ENCODE data around the gene C11orf71. TPM values are rescaled to one million over a fixed set of nuclear protein-coding genes. Genes with fewer than 3 reads are reported as not detected.

Gene C11orf71, protein sequence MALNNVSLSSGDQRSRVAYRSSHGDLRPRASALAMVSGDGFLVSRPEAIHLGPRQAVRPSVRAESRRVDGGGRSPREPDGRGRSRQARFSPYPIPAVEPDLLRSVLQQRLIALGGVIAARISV
- total RNA-seq (10 to 100 TPM in 2 of 7 donors, 1 to 10 TPM in 5; 6.7 to 15.3 (median 9.5) TPM), polyA plus RNA-seq (1 to 10 TPM; 6.5 to 9.8 TPM)
- long read RNA-seq, donor 1, transcript C11orf71-202 (1 exons, 1,980 nt): major isoform, 21 of 21 reads
- long read RNA-seq, donor 1, partial matches to known transcripts: 0 of 21 reads
- long read RNA-seq, donor 1, other reads (novel, unspliced or antisense): 0 of 21 reads
- long read RNA-seq, donor 2, transcript C11orf71-202 (1 exons, 1,980 nt): major isoform, 17 of 17 reads
- long read RNA-seq, donor 2, partial matches to known transcripts: 0 of 17 reads
- long read RNA-seq, donor 2, other reads (novel, unspliced or antisense): 0 of 17 reads
- long read RNA-seq, donor 3, transcript C11orf71-202 (1 exons, 1,980 nt): major isoform, 15 of 15 reads
- long read RNA-seq, donor 3, partial matches to known transcripts: 0 of 15 reads
- long read RNA-seq, donor 3, other reads (novel, unspliced or antisense): 0 of 15 reads

DNA sequence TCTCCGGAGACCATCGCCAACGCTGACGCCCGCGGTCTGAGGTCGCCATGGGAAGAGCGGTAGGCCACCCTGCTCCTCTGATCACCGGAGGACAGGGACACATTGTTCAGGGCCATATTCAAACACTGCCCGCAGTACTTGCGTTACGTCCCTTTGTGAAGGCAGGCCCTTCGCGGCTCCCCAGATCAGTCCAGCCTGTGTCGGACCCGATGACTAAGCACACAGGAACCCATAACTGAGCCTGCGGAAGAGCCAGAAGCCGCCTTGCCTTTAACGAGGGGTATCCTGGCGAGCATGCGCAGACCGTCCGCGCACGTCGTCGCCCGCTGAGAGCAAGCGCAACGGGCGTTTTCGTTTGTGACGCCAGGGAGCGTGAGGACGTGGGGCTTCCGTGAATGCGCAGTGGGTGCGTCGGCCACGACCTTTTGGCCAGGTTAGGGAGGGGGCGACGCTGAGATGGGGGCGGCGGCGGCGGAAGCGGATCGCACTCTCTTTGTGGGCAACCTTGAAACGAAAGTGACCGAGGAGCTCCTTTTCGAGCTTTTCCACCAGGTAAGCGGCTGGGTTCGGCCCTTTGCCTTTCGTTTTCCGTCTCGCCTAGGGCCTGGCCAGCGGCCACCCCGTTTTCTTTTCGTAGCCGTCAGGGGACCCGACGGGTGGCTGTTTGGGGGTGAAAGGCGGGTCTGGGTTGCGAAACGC is at the start of gene C11orf71, which contains the start of gene RBM7:
TSS of gene C11orf71 (minus strand) at position 296 of the 699 bp plus-strand sequence. CDS start at position 116, 180 bp downstream.
TSS of gene RBM7 (plus strand) at position 451 of the 699 bp plus-strand sequence. CDS start at position 457, 6 bp downstream.
- DNase-seq: peak; percentile 98 to 99 (median 99)
- WGBS, 3 donors: 0% methylated on average over 58 to 65 of the region's 65 CpGs
- no peaks in the 10 kb centered on the region for H3K9me3 ChIP-seq
- peaks cover 4% of the 10 kb centered on the region for H3K4me1 ChIP-seq (ENCODE audit: insufficient read depth)
- H3K4me3 ChIP-seq: peak within 1 kb of the TSS; percentile 80
- intact Hi-C loops (cut with DNase I): loop anchor here in 1 of 4 donors (2.0 kb wide), 1 partner anchor 38 kb away; the partner anchor contains the start of gene REXO2
- H3K36me3 ChIP-seq: no peaks in the 10 kb centered on the region
- peak within 1 kb of the TSS; percentile 95 to 100 for H3K27ac ChIP-seq
- H3K27me3 ChIP-seq: no peaks in the 10 kb centered on the region
- TF ChIP-seq POLR2A (IDR thresholded peaks at IDR 0.05): peak; percentile 96
- TF ChIP-seq, protein P1, sequence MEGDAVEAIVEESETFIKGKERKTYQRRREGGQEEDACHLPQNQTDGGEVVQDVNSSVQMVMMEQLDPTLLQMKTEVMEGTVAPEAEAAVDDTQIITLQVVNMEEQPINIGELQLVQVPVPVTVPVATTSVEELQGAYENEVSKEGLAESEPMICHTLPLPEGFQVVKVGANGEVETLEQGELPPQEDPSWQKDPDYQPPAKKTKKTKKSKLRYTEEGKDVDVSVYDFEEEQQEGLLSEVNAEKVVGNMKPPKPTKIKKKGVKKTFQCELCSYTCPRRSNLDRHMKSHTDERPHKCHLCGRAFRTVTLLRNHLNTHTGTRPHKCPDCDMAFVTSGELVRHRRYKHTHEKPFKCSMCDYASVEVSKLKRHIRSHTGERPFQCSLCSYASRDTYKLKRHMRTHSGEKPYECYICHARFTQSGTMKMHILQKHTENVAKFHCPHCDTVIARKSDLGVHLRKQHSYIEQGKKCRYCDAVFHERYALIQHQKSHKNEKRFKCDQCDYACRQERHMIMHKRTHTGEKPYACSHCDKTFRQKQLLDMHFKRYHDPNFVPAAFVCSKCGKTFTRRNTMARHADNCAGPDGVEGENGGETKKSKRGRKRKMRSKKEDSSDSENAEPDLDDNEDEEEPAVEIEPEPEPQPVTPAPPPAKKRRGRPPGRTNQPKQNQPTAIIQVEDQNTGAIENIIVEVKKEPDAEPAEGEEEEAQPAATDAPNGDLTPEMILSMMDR (IDR thresholded peaks at IDR 0.05): peak in 1 of 3 donors; percentile 42
- peak; percentile 16 for TF ChIP-seq EP300 (IDR thresholded peaks at IDR 0.05)

DNA sequence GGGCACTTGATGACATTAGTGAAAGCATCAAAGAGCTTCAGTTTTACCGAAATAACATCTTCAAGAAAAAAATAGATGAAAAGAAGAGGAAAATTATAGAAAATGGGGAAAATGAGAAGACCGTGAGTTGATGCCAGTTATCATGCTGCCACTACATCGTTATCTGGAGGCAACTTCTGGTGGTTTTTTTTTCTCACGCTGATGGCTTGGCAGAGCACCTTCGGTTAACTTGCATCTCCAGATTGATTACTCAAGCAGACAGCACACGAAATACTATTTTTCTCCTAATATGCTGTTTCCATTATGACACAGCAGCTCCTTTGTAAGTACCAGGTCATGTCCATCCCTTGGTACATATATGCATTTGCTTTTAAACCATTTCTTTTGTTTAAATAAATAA is 49.5 kb upstream of the C11orf71 start:
- intact Hi-C loops (cut with DNase I): no loop called here

DNA sequence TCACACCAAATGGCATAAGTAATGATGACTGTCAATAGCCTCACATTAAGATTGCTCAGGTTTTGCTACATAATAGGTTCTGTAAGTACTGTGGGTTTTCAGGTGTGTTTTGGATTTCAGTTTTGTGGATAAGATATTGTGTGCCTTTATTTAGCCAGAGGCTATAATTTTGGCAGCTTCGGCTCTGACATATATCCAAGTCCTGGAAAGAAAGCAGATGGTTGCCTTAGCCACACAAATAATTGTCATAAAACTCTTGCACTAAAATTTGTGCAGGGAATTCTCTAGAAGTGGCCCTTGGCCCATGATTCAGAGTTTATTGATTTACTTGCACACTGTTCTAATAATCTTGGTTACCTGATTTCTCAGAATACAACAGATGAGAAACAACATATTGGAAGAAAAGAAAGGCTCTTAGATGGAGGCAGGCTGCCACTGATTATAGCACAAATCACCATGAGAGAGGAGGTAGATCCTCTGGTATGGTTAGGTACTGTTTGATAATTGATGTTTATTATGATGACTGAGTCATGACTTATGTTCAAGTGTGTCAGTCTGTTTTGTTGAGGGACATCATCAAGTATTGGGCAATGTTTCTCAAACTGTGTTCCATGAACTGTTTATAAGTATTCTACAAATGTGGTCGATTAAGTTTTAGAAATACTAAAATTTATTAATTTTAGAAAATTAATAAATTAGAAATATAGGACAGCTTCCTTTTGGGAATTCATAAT is 48.6 kb upstream of the C11orf71 start:
- no peaks in the 10 kb centered on the region for H3K36me3 ChIP-seq
- no peak overlapping the region for H3K27ac ChIP-seq
- intact Hi-C loops (cut with DNase I): no loop called here

More for the DNA sequence above, 49.5 kb upstream of the C11orf71 start:
- TF ChIP-seq, protein P1 (IDR thresholded peaks at IDR 0.05): no peak
- no peak for TF ChIP-seq POLR2A (IDR thresholded peaks at IDR 0.05)
- TF ChIP-seq EP300 (IDR thresholded peaks at IDR 0.05): no peak
- no peak overlapping the region for H3K27ac ChIP-seq
- DNase-seq: no peak
- H3K27me3 ChIP-seq: no peaks in the 10 kb centered on the region
- no peaks in the 10 kb centered on the region for H3K9me3 ChIP-seq
- WGBS, 3 donors: 88 to 92% (median 91%) methylated on average over 6 of the region's 6 CpGs
- H3K4me1 ChIP-seq (ENCODE audit: insufficient read depth): peaks cover 3% of the 10 kb centered on the region
- H3K4me3 ChIP-seq: no peak overlapping the region
- H3K36me3 ChIP-seq: no peaks in the 10 kb centered on the region

More for the DNA sequence above, 48.6 kb upstream of the C11orf71 start:
- Histone ChIP-seq H3K4me1 (ENCODE audit: insufficient read depth) (peaks cover 3% of the 10 kb centered on the region), H3K9me3 (no peaks in the 10 kb centered on the region), H3K4me3 (no peak overlapping the region), H3K27me3 (no peaks in the 10 kb centered on the region)
- no peak for DNase-seq
- TF ChIP-seq POLR2A (IDR thresholded peaks at IDR 0.05) (no peak), EP300 (IDR thresholded peaks at IDR 0.05) (no peak)
- TF ChIP-seq, protein P1 (IDR thresholded peaks at IDR 0.05): no peak
- 64 to 71% (median 71%) methylated on average over 2 of the region's 2 CpGs for WGBS, 3 donors

Data from ovary (tissue), 10 donors.